ES-I3 (cell line): Measurements from ENCODE around the gene CPLX4.

ENCODE experiments used
- H3K36me3 ChIP-seq: 2 replicates; pipeline ENCODE4 v1.6.1; 2013; ENCODE audit warnings: mild to moderate bottlenecking, low read length, control low read depth, moderate library complexity; ENCODE audit not compliant: insufficient read depth
- H3K4me1 ChIP-seq: 2 replicates; pipeline ENCODE4 v1.6.1; 2013; ENCODE audit warnings: mild to moderate bottlenecking, control low read depth, low read length; ENCODE audit not compliant: insufficient read depth
- H3K9ac ChIP-seq: 2 replicates; pipeline ENCODE4 v1.6.1; 2013; ENCODE audit warnings: low read depth, mild to moderate bottlenecking, low read length, moderate library complexity
- H3K9me3 ChIP-seq: 2 replicates; pipeline ENCODE4 v1.6.1; 2013; ENCODE audit warnings: mild to moderate bottlenecking, low read length, moderate library complexity; ENCODE audit not compliant: control insufficient read depth, insufficient read depth

Gene CPLX4

GRCh38 chr18:59332986-59333385 is 14.5 kb upstream of the CPLX4 start:
- peaks cover 11% of the 10 kb centered on the region for H3K36me3 ChIP-seq
- no peak overlapping the region for H3K9ac ChIP-seq
- no peaks in the 10 kb centered on the region for H3K4me1 ChIP-seq
- no peaks in the 10 kb centered on the region for H3K9me3 ChIP-seq

GRCh38 chr18:59328683-59329082 is 10.2 kb upstream of the CPLX4 start:
- H3K4me1 ChIP-seq = no peaks in the 10 kb centered on the region
- H3K9ac ChIP-seq = no peak overlapping the region
- peaks cover 16% of the 10 kb centered on the region for H3K36me3 ChIP-seq
- no peaks in the 10 kb centered on the region for H3K9me3 ChIP-seq

- Histone ChIP-seq H3K9me3 (no peaks in the 10 kb centered on the region), H3K36me3 (peaks cover 10% of the 10 kb centered on the region), H3K4me1 (no peaks in the 10 kb centered on the region), H3K9ac (no peak overlapping the region)
Observed at GRCh38 chr18:59325965-59326364, 7.5 kb upstream of the CPLX4 start.

GRCh38 chr18:59324623-59324971 is 6.1 kb upstream of the CPLX4 start:
- no peaks in the 10 kb centered on the region for H3K4me1 ChIP-seq
- no peak overlapping the region for H3K9ac ChIP-seq
- H3K36me3 ChIP-seq = peaks cover 5% of the 10 kb centered on the region; the same call in 1 of the 2 replicates
- H3K9me3 ChIP-seq = no peaks in the 10 kb centered on the region

- peaks cover 5% of the 10 kb centered on the region; the same call in 1 of the 2 replicates for H3K36me3 ChIP-seq
- H3K4me1 ChIP-seq = no peaks in the 10 kb centered on the region
- no peak overlapping the region for H3K9ac ChIP-seq
- H3K9me3 ChIP-seq = no peaks in the 10 kb centered on the region
Observed at GRCh38 chr18:59323931-59324622, 5.6 kb upstream of the CPLX4 start.

GRCh38 chr18:59311631-59312030 is 6.8 kb downstream of the CPLX4 start:
- no peaks in the 10 kb centered on the region for H3K9me3 ChIP-seq
- H3K36me3 ChIP-seq = no peaks in the 10 kb centered on the region
- no peak overlapping the region for H3K9ac ChIP-seq
- H3K4me1 ChIP-seq = no peaks in the 10 kb centered on the region

GRCh38 chr18:59308938-59309260 is 9.6 kb downstream of the CPLX4 start:
- H3K9me3 ChIP-seq = no peaks in the 10 kb centered on the region
- H3K4me1 ChIP-seq = no peaks in the 10 kb centered on the region
- H3K9ac ChIP-seq = peak overlapping the region; percentile 22; the same call in 1 of the 2 replicates
- no peaks in the 10 kb centered on the region for H3K36me3 ChIP-seq

GRCh38 chr18:59308248-59308937 is 10.1 kb downstream of the CPLX4 start:
- no peaks in the 10 kb centered on the region for H3K4me1 ChIP-seq
- H3K9me3 ChIP-seq = no peaks in the 10 kb centered on the region
- peak overlapping the region; percentile 22; the same call in 1 of the 2 replicates for H3K9ac ChIP-seq
- no peaks in the 10 kb centered on the region for H3K36me3 ChIP-seq

- Histone ChIP-seq H3K9ac (no peak overlapping the region), H3K4me1 (no peaks in the 10 kb centered on the region), H3K36me3 (no peaks in the 10 kb centered on the region), H3K9me3 (no peaks in the 10 kb centered on the region)
Observed at GRCh38 chr18:59306640-59307039, 11.8 kb downstream of the CPLX4 start.

- Histone ChIP-seq H3K9me3 (no peaks in the 10 kb centered on the region), H3K36me3 (no peaks in the 10 kb centered on the region), H3K9ac (no peak overlapping the region), H3K4me1 (no peaks in the 10 kb centered on the region)
Observed at GRCh38 chr18:59305295-59305694, 13.2 kb downstream of the CPLX4 start.

- Histone ChIP-seq H3K9ac (no peak overlapping the region), H3K4me1 (no peaks in the 10 kb centered on the region), H3K36me3 (no peaks in the 10 kb centered on the region), H3K9me3 (no peaks in the 10 kb centered on the region)
Observed at GRCh38 chr18:59303656-59304195, 14.7 kb downstream of the CPLX4 start.

GRCh38 chr18:59303006-59303405 is 15.4 kb downstream of the CPLX4 start:
- Histone ChIP-seq H3K36me3 (no peaks in the 10 kb centered on the region), H3K4me1 (no peaks in the 10 kb centered on the region), H3K9me3 (no peaks in the 10 kb centered on the region), H3K9ac (no peak overlapping the region)

GRCh38 chr18:59301929-59302328 is 16.5 kb downstream of the CPLX4 start:
- no peak overlapping the region for H3K9ac ChIP-seq
- no peaks in the 10 kb centered on the region for H3K9me3 ChIP-seq
- H3K36me3 ChIP-seq = no peaks in the 10 kb centered on the region
- no peaks in the 10 kb centered on the region for H3K4me1 ChIP-seq

GRCh38 chr18:59300676-59301285 is 17.7 kb downstream of the CPLX4 start:
- H3K9ac ChIP-seq = no peak overlapping the region
- no peaks in the 10 kb centered on the region for H3K4me1 ChIP-seq
- H3K36me3 ChIP-seq = no peaks in the 10 kb centered on the region
- H3K9me3 ChIP-seq = no peaks in the 10 kb centered on the region

GRCh38 chr18:59298871-59299270 is 19.6 kb downstream of the CPLX4 start:
- Histone ChIP-seq H3K9ac (no peak overlapping the region), H3K36me3 (no peaks in the 10 kb centered on the region), H3K4me1 (no peaks in the 10 kb centered on the region), H3K9me3 (no peaks in the 10 kb centered on the region)
